NCI-H1092 (cell line): ENCODE results near the gene SLC25A24.
"Not testable (repeated sequence)": the region's sequence is repeated elsewhere in the genome, so short reads cannot be mapped to it uniquely, and the experiment has no call there.

Source experiments
- DNase-seq: peaks from one replicate; lab custom pipeline; 2025; lab: John Stamatoyannopoulos, UW

The SLC25A24 gene

DNA sequence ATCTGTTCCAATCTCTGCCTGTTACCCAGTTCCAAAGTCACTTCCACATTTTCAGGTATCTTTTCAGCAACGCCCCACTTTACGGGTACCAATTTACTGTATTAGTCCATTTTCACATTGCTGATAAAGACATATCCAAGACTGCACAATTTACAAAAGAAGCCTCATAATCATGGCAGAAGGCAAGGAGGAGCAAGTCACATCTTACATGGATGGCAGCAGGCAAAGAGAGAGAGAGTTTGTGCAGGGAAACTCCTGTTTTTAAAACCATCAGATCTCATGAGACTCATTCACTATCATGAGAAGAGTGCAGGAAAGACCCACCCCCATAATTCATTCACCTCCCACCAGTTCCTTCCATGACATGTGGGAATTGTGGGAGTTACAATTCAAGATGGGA is 67.0 kb downstream of the SLC25A24 start:
- DNase-seq = not testable (repeated sequence)

DNA sequence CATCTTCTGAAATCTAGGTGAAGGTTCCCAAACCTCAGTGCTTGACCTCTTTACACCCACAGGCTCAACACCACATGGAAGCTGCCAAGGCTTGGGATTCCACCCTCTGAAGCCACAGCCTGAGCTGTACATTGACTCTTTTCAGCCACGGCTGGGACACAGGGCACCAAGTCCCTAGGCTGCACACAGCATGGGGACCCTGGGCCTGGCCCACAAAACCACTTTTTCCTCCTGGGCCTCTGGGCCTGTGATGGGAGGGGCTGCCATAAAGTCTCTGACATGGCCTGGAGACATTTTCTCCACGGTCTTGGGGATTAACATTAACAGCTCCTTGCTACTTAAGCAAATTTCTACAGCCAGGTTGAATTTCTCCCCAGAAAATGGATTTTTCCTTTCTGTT is 67.8 kb downstream of the SLC25A24 start:
- not testable (repeated sequence) for DNase-seq

DNA sequence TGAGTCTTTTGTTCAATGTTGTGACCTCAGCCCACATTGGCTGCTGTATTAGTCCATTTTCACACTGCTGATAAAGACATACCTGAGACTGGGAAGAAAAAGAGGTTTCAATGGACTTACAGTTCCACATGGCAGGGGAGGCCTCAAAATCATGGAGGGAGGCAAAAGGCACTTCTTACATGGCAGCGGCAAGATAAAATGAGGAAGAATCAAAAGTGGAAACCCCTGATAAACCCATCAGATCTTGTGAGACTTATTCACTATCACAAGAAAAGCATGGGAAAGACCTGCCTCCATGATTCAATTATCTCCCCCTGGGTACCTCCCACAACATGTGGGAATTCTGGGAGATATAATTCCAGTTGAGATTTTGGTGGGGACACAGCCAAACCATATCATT is 68.9 kb downstream of the SLC25A24 start:
- DNase-seq = not testable (repeated sequence)

DNA sequence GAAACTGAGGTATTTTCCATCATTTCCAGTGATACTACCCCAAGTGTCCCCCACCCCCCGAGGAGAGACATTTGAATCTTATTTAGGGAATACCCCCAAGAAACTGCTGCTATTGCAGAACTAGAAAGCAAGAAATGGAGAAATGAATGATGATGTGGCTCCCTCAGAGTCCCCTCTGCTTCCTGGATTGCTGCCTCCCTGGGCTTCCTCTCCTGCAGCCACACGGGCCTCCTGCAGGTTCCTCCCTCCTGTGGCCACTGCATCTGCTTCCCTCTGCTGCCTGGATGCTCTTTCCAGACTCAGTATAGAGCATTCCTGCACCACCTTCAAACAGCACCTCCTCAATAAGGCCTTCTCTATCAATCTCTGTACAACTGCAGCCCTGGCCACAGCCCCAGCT is 69.3 kb downstream of the SLC25A24 start:
- no peak for DNase-seq

DNA sequence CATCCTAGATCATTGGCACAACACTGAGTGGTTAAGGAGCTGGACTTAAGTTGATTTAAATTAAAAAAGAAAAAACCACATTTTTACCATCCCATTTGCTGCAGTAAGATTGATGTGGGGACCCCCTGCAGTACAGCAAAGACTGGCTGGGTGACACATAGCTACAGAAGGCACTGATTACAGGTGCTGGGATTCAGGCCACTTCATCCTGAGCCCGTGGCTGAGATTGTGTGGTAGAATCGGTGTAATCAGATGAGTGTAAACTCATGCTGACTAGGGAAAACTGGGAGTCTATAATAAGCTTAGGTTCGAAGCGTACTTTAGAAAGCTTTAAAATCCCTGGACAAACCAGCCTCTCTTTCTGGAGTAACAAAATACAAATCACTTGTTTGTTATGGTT is 70.1 kb downstream of the SLC25A24 start:
- no peak for DNase-seq

DNA sequence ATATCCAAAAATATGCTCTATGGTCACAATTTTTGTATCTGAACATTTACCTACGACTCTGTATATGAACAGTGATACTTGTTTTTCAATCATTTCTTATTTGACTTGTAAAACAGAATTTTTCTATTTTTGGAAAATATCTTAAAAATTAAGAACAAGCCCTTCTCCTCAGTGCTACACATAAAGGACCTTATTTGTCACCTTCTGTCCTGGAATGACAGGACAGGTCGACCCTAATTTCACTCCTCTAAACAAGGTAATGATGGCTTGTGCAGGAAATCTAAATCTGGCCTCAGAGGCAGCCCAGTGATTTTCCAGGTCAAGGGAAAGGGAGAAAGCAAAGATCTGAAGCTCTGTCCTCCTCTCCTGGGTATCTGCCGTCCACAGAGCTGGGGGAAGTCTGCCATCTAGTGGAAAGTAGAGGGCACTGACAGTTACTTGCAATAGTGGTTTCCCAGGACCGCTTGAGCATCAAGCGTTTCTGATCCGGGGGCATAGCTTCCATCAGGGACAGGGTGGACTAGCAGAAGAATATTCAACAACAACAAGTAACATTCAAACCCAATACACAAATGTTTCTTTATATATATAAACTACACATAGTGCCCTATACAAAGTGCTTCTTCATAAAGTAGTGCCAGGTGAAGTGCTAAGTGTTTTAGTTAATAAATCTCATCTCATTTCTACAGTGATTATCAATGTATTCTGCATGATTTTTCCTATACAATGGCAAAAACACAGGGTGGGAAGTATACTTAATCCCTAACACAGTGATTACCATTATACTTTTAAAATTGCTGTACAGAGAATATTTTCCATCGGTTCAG is 74.6 kb downstream of the SLC25A24 start:
- DNase-seq = peak; percentile 58

DNA sequence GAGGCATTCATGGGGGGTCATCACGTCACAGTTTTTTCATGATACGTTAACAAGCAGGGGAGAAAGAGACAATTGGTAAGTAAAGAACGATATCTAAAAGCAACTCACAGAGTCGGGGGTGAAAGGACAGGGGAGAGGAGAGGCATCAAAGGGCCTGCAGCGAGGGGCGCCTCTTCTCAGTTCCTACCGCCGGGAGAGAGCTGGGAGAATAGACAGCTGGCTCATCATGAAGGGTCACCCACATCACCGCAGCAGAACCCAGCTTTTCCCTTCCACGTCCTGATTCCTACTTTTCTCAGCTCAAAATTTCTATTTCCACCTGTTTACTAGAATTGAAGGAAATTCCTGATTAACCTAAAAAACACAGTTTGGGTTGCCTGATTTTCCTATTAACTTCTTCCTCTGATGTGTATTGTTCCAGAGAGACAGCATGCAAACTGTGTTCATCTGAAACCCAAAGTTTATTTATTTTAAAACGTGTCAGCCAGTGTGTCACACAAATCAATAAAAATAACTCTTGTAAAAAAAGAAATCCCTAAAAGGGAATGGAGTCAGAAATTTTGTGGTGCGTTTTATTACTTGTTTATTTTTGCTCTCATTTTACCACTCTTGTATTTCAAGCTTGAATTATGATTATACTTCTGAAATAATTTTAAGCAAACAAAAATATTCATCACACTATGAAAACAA is 75.4 kb downstream of the SLC25A24 start:
- DNase-seq = no peak

DNA sequence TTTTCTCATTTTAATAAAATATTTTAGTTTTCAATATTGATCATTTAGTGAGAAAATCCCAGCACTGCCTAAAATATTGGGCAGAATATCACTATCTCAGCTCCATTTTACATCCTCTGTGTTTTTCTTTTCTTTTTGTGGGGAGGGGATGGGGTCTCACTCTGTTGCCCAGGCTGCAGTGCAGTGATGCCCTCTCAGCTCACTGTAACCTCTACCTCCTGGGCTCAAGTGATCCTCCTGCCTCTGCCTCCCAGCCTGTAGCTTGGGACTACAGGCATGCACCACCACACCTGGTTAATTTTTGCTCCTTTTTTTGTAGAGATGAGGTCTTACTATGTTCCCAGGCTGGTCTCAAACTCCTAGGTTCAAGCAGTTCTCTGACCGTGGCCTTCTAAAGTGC is 76.1 kb downstream of the SLC25A24 start:
- no peak for DNase-seq

DNA sequence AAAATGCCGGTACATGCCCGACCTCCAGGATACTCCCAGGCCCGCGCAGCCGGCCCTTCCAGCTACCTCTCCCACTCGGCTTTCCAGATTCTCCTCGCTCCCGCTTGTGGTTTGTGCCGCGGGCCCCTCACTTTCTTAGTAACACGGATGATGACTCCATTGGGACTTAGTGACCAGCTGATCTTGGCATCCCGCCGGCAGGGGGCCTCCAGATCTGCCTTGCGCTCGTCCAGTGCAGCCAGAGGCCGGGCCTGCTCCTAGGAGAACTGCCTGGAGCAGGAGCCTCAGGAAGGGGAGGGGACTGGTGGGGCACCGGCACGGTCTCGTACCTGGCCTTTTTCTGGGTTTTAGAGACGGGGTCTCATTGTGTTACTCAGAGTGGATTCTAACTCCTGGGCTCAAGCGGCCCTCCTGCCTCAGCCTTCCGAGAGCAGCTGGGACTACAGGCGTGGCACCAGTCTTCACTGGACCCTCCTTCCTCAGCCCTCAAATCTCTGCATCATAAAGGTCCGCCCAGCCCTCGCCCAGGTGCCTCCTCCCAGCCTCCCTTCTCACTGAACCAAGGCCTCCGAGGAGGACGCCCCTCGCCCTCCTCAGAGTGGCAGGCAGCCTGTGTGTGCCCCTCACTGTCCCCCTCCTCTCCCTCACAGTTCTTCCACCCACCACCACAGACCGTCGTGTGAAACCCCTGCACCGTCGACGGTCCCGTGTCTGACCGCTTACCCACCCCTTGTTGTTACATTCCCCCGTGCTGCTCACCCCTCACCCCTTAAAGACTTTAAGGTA is 78.6 kb downstream of the SLC25A24 start:
- DNase-seq = no peak

DNA sequence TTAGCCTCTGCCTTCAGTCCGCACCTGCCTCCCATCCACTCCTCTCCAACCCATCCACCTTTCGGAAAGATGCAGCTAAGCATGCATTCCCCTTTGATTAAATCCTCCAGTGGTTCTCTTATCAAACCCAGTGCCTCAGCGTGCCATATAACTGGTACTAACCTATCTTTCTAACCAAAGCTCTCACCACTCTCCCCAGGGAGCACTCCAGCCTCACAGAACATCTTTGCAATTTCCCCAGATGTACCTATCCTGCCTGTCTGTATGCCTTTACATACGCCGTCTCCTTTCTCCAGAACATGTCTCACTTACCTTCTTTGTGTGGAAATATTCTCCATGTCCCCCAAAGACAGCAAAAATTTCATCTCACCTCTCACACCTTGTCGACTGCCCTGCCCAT is 80.0 kb downstream of the SLC25A24 start:
- DNase-seq = no peak

DNA sequence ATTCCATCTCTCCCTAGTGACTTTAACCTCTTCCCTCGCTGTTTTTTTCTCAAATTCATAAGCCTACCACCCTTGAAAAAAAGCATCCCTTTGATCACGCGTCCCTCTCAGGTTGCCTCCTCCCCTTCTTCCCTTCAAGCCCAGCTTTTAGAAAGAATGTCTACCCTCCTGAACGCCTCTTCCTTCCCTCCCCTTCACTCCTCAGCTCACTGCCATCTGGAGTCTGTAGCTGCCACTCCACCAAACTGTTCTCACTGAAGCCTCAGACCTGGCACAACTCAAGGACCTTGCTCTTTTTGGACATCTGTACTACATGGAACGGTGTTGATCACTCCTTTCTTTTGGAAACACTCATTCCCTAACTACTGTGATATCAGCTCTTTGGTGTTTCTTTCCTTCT is 80.6 kb downstream of the SLC25A24 start:
- no peak for DNase-seq

DNA sequence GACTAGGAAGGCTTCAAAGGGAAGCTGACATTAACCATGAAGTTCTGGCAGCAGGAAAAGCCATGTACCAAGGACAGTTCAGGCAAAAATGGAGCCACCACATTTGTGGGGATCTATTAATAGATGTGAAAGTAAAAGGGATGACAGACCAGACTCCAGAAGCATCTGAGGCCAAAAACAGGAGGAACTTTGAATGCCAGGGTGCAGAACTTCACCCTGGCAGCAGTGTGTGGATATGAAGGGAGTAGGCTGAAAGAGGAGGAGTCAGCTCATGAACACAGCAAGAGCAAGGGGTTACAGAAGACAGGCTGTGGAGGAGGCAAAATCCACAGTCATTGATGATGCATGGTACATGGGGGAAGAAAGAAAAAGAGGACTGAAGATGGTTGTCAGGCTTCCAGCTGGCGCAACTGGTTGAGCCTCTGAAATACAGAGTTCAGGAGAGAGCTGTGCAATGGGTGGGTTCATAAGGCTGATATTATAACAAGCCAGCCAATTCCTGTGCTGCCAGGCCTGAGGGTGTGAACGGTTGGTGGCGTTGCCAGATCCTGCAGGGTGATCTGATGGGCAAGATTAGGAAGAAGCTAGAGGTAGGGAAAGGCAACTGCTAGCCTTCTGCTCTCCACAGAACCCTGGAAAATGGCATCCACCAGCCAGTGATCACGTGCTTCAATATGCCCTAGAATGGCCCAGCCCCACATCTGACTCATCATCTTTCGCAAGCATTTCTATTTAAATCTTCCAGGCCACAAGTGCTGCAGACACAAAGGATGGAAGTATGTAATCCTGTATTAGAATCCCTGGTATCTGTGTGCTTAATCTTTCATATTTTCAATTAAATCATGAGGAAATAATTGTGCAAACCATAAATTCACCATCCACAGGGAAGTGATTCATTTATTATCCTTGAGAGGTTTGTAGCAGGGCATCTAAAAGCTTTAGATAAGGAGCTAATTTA is 81.9 kb downstream of the SLC25A24 start:
- no peak for DNase-seq

DNA sequence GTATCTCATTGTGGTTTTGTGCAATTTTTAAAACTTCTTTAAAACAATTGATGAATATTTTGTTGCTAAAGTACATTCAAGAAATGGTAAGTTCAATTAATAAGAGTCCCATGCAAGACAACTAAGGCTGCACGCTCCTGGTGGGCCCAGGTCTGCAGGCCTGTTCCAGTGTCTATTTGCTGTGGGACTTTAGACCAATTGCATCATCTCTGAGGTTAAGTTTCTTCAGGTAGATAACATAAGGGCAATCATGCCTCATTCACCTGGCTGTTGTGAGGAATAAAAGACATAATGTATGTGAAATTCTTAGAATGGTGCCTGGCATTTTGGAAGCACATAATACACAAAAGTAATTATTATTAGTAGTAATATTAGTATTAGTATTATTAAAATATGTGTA is 82.9 kb downstream of the SLC25A24 start:
- DNase-seq = no peak

DNA sequence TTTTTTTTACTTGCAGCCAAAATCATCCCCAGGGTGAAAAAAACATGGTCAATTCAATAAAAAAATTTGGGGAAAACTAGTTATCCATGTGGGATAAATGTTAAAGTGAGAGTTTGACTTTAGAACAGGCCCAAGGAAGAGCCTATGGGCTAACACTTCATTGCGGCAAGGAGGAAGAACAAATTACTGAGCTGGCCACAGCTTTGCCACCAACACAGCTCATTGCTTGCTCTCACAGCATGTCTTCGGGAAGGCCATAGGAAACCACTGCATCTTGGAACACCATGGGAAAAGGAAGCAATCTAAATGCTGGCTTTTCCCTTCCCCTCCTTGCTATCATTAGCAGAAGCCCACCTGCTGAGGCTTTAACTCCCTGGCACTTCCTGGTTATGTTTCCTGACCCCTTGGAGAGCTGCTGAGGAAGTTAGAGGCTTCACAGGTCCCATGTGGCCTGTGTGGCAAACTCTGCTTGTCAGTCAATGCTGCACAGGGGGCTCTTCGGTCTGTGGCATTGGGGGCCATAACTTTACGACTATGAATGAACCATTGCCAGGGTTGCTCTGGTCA is 86.0 kb downstream of the SLC25A24 start:
- DNase-seq = no peak

DNA sequence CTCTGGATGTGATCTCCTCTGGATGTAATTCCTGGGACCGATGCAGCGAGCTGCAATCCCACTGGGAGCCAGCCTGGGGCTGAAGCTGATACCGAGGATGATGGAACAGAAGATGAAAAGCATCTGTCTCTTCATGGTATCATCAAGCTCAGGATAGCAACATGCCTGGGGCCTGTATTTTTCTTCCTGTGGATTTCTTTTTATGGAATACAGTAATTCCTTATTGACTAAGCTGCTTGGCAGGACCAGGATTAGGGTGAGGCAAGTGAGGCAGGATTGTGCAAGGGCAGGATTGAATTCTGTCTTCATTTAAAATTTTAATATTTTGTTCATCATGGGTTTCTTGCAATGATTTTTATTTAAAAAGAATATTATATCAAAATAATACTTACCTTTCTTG is 86.6 kb downstream of the SLC25A24 start:
- no peak for DNase-seq

DNA sequence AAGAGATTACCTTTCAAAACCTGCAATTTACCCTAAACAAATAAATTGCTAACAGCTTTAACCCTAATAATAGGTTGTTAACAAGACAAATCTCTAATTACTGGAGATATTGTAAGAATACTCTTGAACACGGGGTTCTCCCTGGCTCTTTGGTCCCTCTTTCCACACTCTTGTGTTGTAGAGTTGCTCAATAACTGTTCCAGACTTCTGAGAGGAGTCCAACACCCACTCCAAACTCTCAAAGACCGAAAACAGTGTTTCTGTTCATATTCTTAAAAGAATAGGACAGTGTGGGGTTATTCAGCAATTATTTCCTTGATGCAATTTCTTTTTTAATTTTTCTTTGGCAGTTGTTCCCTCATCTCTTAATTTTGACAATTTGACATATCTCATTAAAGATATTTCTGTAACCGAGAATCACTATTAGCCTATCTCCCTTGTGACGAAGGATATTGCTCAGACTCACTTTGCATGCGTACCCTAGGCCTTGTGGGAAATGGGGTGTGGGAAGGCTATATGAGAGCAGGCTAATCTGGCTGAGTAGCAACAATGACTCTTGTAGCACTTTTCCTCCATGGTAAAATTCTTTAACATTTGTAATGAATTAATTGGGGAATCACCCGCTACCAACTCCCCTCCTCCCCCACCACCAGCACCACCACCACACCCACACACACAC is 90.7 kb downstream of the SLC25A24 start:
- DNase-seq = no peak

DNA sequence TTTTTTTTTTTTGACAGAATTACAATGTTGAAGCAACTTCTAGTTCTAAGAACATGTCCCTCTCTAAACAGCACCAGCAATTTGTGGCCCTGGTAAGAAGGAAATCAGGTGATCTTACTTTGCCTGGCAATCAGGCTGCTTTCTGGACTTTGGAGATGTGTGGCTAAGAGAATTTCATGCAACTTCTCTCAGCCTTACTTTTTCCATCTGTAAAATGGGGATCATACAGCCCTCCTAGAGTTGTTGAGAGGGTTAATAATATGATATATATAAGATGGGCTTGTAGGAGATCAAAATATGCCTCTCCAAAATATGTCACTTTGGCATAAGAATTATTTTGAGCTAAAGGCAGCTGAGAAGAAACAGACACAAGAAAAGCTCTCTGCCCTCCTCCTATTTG is 92.0 kb downstream of the SLC25A24 start:
- no peak for DNase-seq

DNA sequence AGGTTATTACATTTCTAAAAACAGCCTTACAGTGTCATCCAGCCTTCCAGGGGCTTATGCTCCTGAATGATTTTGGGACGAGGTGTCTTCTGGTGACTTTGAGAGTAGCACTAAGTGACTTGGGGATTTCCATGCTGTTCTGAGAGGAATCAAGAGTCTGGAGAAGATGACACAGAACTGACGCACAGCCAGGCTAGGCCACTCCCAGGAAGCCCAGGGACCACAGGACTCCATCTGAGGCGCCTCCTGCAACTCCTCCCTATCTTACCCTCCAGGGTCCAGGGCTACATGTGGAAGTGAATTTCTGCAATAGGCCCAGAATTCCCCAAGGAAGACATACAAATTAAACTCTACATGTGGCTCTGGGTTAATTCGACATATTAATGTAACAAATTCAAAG is 92.5 kb downstream of the SLC25A24 start:
- DNase-seq = no peak

DNA sequence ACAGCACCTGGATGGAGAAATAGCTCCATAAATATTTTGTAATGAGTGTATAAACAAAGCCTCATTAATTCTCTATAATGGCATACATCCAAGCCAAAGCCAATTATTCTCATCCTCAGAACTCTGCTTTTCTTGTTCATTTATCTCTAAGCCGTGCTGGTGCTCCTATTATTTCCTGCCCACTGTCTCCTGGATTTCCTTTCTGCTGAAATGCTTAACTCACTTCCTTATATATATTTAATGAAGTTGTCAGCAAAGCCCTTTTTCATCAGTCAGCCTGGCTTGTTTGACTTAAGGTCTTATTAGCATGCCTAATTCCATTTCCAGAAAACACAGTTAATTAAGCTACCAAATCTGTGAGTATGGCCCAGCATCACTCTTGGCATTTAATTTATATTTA is 93.4 kb downstream of the SLC25A24 start:
- no peak for DNase-seq

DNA sequence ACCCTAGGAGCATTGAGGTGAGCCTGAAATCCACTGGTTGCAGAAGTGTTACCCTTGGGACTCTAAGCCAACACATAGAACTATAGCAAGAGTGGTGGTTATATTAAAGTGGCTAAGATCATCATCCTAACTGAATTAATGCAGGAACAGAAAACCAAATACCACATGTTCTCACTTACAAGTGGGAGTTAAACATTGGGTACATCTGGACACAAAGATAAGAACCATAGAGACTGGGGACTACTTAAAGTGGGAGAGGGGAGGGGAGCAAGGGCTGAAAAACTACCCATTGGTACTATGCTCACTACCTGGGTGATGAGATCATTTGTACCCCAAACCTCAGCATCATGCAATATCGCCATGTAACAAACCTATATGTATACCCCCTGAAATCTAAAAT is 100.0 kb downstream of the SLC25A24 start:
- no peak for DNase-seq

DNA sequence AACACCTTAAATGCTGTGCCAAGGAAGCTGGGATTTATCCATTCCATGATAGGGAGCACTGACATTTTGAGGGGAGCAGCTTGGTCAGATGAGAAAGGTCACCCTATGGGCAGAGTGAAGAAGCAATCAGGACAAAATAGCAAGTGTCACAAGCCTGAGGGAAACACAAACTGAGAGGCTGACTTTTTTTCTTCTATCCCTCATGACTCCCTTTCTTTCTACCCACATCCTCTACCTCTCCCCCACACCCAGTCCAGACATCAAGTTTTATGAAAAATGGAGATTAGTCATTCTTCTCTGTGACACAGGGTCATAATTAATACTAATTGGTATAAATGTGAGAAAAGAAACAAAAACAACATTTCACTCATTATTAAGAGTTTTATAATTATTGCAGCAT is 103.1 kb downstream of the SLC25A24 start:
- no peak for DNase-seq
